IPS-20b (cell line): Measurements from ENCODE around the gene BCAS4.
A peak's percentile ranks its signal among the peaks of the same experiment; 100 is the strongest.

Source experiments
- H3K27ac ChIP-seq: one replicate; pipeline ENCODE4 v1.5.1; 2013; ENCODE audit warnings: low read length
- H3K27me3 ChIP-seq: 2 replicates; pipeline ENCODE4 v1.6.1; 2013; ENCODE audit warnings: mild to moderate bottlenecking, low read length, inconsistent platforms; ENCODE audit not compliant: insufficient read depth
- H3K36me3 ChIP-seq: 2 replicates; pipeline ENCODE4 v1.6.1; 2013; ENCODE audit warnings: low read depth, mild to moderate bottlenecking, inconsistent platforms, low read length, moderate library complexity; ENCODE audit not compliant: insufficient read depth
- H3K4me1 ChIP-seq: 2 replicates; pipeline ENCODE4 v1.6.1; 2013; ENCODE audit warnings: mild to moderate bottlenecking, control low read depth, inconsistent platforms, low read length, moderate library complexity; ENCODE audit not compliant: insufficient read depth
- H3K4me3 ChIP-seq: 2 replicates; pipeline ENCODE4 v1.5.1; 2013; ENCODE audit warnings: mild to moderate bottlenecking, low read length, inconsistent platforms
- H3K9ac ChIP-seq: 2 replicates; pipeline ENCODE4 v1.6.1; 2013; ENCODE audit warnings: low read depth, mild to moderate bottlenecking, inconsistent platforms, low read length, moderate library complexity
- H3K9me3 ChIP-seq: 2 replicates; pipeline ENCODE4 v1.6.1; 2013; ENCODE audit warnings: mild to moderate bottlenecking, low read depth, low read length, inconsistent platforms; ENCODE audit not compliant: insufficient read depth

BCAS4 gene

GRCh38 chr20:50802289-50802688, 7.4 kb downstream of the BCAS4 start:
- peaks cover 7% of the 10 kb centered on the region; the same call in 1 of the 2 replicates for H3K4me1 ChIP-seq
- H3K36me3 ChIP-seq: no peaks in the 10 kb centered on the region
- no peak overlapping the region for H3K9ac ChIP-seq
- no peak overlapping the region for H3K4me3 ChIP-seq
- H3K27ac ChIP-seq: no peak overlapping the region
- H3K9me3 ChIP-seq: no peaks in the 10 kb centered on the region
- no peaks in the 10 kb centered on the region for H3K27me3 ChIP-seq

- no peaks in the 10 kb centered on the region for H3K27me3 ChIP-seq
- H3K9ac ChIP-seq: peak overlapping the region; percentile 27; the same call in 1 of the 2 replicates
- H3K4me1 ChIP-seq: peaks cover 7% of the 10 kb centered on the region; the same call in 1 of the 2 replicates
- no peaks in the 10 kb centered on the region for H3K9me3 ChIP-seq
- no peaks in the 10 kb centered on the region for H3K36me3 ChIP-seq
- H3K4me3 ChIP-seq: no peak overlapping the region
- H3K27ac ChIP-seq: no peak overlapping the region
Observed at GRCh38 chr20:50804437-50805348, 9.8 kb downstream of the BCAS4 start.

- Histone ChIP-seq H3K9ac (peak overlapping the region; percentile 27; the same call in 1 of the 2 replicates), H3K27ac (no peak overlapping the region), H3K27me3 (no peaks in the 10 kb centered on the region), H3K9me3 (no peaks in the 10 kb centered on the region), H3K4me1 (peaks cover 4% of the 10 kb centered on the region; the same call in 1 of the 2 replicates), H3K36me3 (no peaks in the 10 kb centered on the region), H3K4me3 (no peak overlapping the region)
Observed at GRCh38 chr20:50805349-50805684, 10.5 kb downstream of the BCAS4 start.

GRCh38 chr20:50806126-50806768, 11.4 kb downstream of the BCAS4 start:
- H3K36me3 ChIP-seq: no peaks in the 10 kb centered on the region
- no peak overlapping the region for H3K9ac ChIP-seq
- H3K27me3 ChIP-seq: no peaks in the 10 kb centered on the region
- H3K4me3 ChIP-seq: no peak overlapping the region
- no peaks in the 10 kb centered on the region for H3K9me3 ChIP-seq
- H3K4me1 ChIP-seq: peaks cover 3% of the 10 kb centered on the region; the same call in 1 of the 2 replicates
- no peak overlapping the region for H3K27ac ChIP-seq

GRCh38 chr20:50810063-50810462, 15.2 kb downstream of the BCAS4 start:
- Histone ChIP-seq H3K27ac (no peak overlapping the region), H3K36me3 (no peaks in the 10 kb centered on the region), H3K4me1 (no peaks in the 10 kb centered on the region), H3K9me3 (no peaks in the 10 kb centered on the region), H3K27me3 (no peaks in the 10 kb centered on the region), H3K4me3 (no peak overlapping the region), H3K9ac (no peak overlapping the region)

GRCh38 chr20:50810842-50811241, 16.0 kb downstream of the BCAS4 start:
- H3K9me3 ChIP-seq: no peaks in the 10 kb centered on the region

GRCh38 chr20:50813101-50813643, 18.3 kb downstream of the BCAS4 start:
- H3K27ac ChIP-seq: no peak overlapping the region
- H3K9me3 ChIP-seq: no peaks in the 10 kb centered on the region
- H3K4me1 ChIP-seq: peaks cover 4% of the 10 kb centered on the region; the same call in 1 of the 2 replicates
- no peak overlapping the region for H3K9ac ChIP-seq
- no peak overlapping the region for H3K4me3 ChIP-seq
- H3K27me3 ChIP-seq: no peaks in the 10 kb centered on the region
- H3K36me3 ChIP-seq: no peaks in the 10 kb centered on the region

More at GRCh38 chr20:50810842-50811241, 16.0 kb downstream of the BCAS4 start:
- H3K36me3 ChIP-seq: no peaks in the 10 kb centered on the region
- H3K27me3 ChIP-seq: no peaks in the 10 kb centered on the region
- H3K27ac ChIP-seq: no peak overlapping the region
- no peak overlapping the region for H3K4me3 ChIP-seq
- no peaks in the 10 kb centered on the region for H3K4me1 ChIP-seq
- no peak overlapping the region for H3K9ac ChIP-seq

- Histone ChIP-seq H3K36me3 (no peaks in the 10 kb centered on the region), H3K4me1 (peaks cover 4% of the 10 kb centered on the region; the same call in 1 of the 2 replicates), H3K27me3 (no peaks in the 10 kb centered on the region), H3K9ac (no peak overlapping the region), H3K27ac (no peak overlapping the region), H3K9me3 (no peaks in the 10 kb centered on the region), H3K4me3 (no peak overlapping the region)
Observed at GRCh38 chr20:50813801-50814200, 18.9 kb downstream of the BCAS4 start.

GRCh38 chr20:50814438-50815161, 19.7 kb downstream of the BCAS4 start:
- Histone ChIP-seq H3K4me1 (peaks cover 4% of the 10 kb centered on the region; the same call in 1 of the 2 replicates), H3K4me3 (no peak overlapping the region)

GRCh38 chr20:50815162-50815989, 20.5 kb downstream of the BCAS4 start:
- no peaks in the 10 kb centered on the region for H3K27me3 ChIP-seq
- H3K36me3 ChIP-seq: 0 out of 2 replicates have a peak, but pooled peaks cover 3% of the 10 kb centered on the region
- no peak overlapping the region for H3K9ac ChIP-seq
- H3K4me1 ChIP-seq: peaks cover 4% of the 10 kb centered on the region; the same call in 1 of the 2 replicates
- no peaks in the 10 kb centered on the region for H3K9me3 ChIP-seq
- no peak overlapping the region for H3K4me3 ChIP-seq
- no peak overlapping the region for H3K27ac ChIP-seq

More at GRCh38 chr20:50814438-50815161, 19.7 kb downstream of the BCAS4 start:
- Histone ChIP-seq H3K36me3 (no peaks in the 10 kb centered on the region), H3K9me3 (no peaks in the 10 kb centered on the region), H3K9ac (no peak overlapping the region), H3K27me3 (no peaks in the 10 kb centered on the region), H3K27ac (no peak overlapping the region)
